NOMO-1 treated with DMSO at 0.1 percent for 48 hours (cell line): ENCODE data around the gene SLX4IP.

Source experiments
- DNase-seq: peaks from one replicate; lab custom pipeline; 2025; ENCODE audit not compliant: unreplicated experiment; lab: John Stamatoyannopoulos, UW

Gene SLX4IP

DNA sequence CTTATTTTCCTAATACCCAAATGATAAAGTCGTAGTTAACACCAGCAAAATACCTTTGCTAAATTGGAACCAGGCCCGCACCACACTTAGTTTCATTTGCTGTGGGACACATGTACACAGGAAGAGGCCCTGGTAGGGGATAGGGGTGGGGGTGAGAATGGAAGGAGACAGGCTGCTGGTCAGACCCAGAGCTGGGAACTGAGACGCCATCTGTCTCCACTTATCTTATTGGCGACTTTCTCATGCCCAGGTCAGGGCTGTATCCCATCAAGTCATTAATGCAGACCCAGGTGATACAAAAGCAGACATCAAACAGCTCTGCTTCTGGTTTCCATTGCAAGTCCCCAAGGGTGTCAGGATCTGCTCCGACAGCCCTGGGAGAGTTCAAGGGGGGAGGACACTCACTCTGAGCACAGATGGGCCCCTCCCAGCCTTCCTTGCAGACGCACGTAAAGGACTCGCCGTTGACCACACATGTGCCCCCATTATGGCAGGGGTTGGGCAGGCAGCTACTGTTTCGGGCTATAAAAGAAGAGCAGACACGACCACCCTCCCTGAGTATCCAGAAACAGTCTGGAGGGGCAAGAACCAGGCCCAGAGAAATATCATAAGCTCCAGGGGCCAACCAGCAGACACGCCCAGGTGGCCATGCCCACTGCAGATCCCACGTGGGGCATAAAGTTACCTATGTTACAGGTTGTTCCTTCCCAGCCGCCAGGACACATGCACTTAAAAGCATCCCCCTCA, 209.5 kb downstream of the SLX4IP start:
- no peak for DNase-seq

DNA sequence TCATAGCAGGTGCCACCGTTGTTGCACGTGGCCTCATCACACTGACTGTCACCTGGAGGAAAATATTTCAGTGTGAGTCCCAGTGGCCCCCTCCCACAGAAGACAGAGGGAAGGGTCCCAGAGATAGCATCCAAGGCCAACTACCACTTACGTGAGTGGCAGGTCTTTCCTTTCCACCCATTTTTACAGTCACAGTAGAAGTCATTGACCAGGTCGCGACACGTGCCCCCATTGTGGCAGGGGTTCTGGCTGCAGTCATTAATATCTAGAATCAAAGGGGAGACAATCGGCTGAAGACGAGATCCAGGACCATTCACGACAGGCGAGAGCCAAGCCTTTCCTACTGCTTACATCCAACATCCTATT, 210.1 kb downstream of the SLX4IP start:
- DNase-seq = no peak

DNA sequence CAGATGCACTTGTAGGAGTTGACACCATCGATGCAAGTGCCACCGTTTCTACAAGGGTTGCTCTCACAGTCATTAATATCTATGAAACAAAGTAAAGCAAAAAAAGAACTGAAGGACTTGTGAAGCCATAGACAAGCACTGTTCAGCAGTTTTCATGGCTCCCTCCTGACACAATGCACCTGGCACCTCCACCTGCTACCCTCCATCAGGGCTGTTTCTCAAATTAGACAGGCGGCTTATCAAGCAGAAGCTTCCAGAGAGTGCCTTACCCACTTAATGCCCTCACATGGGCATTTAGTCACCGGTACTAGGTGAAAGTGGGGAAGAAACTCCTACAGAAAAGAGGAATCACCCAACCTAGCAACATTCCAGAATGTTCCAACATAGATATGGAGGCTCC, 210.9 kb downstream of the SLX4IP start:
- no peak for DNase-seq

GRCh38 chr20:10646886-10647420, 211.8 kb downstream of the SLX4IP start:
- no peak for DNase-seq

DNA sequence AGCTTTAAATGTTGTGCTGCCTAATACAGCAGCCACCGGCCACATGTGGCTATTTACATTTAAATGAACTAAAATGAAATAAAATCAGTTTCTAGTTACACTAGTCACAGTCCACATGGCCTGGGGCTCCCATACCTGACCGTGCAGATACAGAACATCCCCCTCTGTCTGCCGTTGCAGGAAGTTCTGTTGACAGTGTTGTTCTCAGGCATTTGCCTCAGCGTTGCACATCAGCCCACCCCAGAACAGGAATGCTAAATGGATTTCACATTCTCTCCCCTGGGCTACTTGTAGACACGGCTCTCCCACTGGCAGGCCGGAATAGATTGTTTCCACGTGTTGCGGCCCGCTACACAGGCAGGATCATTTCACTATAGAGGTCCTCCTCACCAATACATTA, 212.4 kb downstream of the SLX4IP start:
- no peak for DNase-seq

GRCh38 chr20:10647909-10648308, 212.8 kb downstream of the SLX4IP start:
- no peak for DNase-seq

- no peak for DNase-seq
These were observed 213.5 kb downstream of the SLX4IP start for GRCh38 chr20:10648651-10649050.

DNA sequence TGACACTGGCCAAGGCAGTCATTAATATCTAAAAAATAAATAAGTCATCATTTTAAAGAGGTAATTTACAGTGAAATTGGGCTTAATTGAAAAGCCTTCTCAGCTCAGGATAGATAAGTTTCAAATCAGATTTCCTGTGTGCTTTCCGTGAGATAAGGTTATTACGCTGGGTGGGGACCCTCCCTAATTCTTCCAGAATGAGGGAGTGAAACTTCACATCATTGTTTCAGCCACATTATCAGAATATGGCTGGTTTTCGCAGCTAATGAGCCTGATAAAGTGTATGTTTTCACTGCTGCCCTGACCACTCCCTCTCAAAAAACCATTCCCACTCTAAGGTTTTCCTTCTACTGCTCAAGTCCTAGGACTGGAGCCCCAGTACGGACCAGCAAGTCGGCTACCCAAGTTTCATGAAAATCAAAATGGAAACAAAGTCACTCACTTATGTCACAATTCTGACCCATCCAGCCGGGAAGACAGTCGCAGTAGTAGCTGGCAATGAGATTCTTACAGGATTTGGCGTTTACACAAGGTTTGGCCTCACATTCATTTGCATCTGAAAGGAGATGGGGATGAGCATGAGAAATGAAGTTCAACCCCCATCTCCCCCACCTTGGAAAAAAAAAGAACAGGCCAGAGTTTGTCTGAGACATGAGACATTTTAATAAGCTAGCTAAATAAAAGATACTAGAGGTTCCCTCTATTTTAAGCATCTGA, 214.1 kb downstream of the SLX4IP start:
- DNase-seq = no peak

DNA sequence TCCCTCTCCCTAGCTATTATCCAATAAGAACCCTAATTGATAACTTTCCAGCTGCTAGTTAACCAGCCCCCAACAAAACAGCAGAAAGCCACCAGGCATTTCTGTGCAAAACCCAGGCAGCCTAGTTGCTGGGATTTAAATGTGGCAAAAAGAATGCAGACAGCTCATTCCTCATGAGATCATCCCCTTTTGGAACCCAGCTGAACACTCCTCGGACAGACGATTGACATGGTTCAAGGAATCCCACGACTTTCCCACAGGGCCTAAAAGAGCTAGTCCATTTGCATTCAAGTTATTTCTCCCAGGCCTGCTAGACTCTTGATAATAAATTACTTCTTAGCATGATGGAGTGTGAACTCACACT, 214.7 kb downstream of the SLX4IP start:
- DNase-seq = no peak

DNA sequence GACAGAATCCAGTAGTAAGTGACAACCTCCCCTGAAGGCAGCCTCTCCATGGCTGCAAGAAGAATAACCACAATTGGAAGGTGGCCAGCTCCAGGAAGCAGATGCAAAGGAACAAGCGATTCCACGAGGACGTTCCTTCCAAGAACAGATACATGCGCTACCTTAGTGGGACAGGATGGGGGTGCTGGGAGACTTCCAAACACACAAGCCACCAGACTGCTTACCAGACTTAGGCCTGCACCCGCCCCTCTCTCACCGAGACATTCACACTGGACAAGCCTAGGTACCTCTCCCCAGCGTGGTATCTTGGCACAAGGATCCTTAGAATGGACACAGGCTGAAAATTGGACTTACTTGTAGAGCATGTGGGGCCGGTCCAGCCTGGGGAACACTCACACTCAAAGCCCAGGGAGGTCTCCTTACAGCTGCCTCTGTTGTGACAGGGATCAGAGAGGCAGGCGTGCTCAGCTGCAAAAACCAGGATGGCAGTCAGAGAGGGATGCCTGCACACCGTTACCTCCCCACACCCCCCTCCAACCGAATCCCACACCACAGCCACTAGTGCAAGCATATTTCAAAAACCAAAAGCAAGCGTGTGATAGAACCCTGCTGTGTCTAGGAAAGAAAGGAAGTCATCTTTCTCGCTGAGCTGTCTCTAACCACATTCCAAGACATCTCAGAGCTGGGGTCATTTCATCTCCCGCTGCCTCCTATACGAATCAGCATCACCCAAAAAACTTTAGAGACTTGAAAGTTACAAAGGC, 216.3 kb downstream of the SLX4IP start:
- no peak for DNase-seq

DNA sequence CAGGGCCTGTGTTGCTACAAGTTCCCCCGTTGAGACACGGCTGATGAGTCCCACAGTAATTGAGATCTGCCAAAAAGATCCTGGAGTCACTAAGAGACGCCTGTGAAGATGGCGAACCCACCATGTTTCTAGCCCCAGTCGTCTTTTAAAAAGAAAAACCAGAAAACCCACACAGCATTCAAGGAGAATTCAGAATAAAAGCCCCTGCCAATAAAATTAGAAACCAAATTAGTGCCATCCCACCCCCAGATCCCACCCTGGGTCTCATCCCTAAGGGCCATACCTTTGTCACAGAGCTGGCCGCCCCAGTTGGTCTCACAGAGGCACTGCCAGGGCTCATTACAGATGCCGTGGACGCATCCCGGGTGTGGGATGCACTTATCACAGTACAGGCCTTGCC, 217.1 kb downstream of the SLX4IP start:
- DNase-seq = no peak

DNA sequence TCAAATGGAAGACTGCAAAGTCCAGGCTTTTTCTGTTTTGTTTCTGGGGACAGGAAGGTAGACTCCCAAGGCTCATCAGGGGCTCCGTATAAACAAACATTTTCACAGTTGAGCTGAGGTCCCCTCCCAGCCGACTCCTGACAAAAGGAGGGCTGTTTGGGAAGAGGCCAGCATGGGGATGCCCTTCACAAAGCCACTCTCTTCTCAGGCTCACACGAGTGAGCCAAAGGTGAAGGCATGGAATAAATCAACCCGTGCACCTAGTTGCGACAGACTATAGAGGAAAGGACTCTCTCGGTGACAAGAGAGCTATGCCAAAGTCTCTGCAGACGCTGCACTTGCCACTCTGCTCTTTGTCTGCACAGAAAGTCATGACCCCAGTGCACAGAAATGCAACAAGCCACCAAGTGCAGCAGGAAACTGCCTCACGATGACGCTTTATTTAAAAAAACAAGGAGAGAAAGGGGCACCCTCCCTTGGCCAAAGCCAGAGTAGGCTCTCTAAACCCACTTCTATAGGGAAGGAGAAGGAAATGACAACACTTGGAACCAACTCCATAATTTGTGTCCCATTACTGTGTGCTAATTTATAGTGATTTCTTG, 217.7 kb downstream of the SLX4IP start:
- DNase-seq = no peak

GRCh38 chr20:10653599-10654249, 218.6 kb downstream of the SLX4IP start:
- no peak for DNase-seq

DNA sequence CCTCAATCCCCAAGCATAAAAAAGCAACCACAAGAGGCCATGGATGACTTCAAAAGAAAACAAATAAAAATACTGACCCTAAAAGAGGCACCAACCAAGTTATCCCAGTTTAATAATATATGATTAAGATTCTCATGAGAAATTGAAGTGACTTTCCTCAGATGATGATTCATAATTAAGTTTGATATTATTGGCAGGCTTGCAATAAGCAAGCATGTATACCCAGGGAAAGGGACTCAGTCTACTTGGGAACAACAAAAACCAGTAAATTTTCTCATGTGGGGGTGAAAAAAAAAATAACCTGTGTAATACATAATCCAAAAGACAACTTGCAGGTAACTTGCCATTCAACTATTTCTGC, 219.1 kb downstream of the SLX4IP start:
- no peak for DNase-seq

DNA sequence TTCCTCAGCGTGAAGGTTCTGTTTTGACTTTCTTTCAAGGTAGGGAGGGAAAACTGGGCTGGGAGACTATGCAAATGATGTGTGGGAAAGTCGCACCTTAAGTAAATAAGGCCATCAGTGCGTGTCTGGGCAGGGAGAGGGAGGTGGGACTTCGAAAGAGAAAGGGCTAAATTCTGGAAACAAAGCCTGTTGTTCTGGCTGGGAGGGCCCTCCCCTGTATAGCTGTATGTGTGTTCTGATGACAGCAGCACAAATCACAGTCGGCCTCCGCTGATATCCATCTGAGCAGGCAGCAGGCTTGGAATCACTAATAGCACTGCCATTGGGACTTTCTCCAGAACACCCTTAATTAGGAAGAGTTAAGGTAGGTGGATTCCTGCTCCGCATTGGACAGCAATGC, 219.5 kb downstream of the SLX4IP start:
- no peak for DNase-seq

DNA sequence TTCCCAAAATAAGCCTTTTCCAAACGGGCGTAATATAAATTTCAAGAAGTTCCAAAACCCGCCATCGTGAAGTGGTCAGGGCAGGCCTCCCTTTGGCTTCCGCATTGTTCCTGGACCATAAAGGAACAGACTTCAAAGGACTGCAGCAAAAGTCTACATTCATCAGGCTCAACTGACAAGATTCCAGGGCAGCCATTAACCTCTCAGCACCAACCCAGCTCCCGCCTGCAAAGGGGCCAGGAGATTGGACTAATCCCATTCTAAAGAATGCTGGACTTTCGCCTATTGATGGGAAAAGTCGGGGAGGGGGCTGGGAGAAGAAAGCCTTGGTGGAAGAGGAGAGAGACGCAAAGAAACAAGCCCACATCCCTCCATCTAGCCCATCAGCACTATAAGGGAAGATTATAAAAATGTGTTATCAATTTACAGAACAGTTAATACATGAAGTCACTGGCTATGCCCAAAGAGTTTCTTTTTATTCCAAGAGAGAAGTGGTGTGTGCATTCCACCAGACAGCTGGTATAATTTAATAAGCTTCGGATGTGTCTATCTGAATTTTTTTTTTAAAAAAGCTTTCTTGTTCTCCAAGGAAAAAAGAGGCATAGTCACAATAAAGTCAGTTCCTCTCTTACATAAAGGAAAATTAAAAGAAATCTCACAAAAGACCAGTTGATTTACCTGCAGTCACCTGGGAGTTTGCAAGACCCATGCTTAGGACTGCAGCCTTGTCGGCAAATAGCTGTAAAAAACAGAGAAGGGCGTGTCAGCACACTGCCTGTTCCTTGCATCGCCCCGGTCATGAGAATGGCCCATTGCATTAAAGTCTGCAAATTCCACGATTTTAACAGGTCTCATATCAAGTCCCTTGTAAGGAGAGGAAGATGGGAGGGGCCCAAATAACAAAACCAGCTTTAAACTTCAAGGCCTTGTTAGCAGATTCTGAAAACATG, 220.9 kb downstream of the SLX4IP start:
- no peak for DNase-seq

- no peak for DNase-seq
These were observed 222.3 kb downstream of the SLX4IP start for GRCh38 chr20:10657453-10657852.

- DNase-seq = no peak
These were observed 223.1 kb downstream of the SLX4IP start for GRCh38 chr20:10658051-10658823.
